A673 (cell line): ENCODE data around the gene ZEB2.

ENCODE experiments used
- EZH2 ChIP-seq: fragments of 200-600 bp; sonication (generic); IDR thresholded peaks from 2 replicates; pipeline ENCODE4 v1.6.1; 2017; ENCODE audit warnings: borderline replicate concordance, low read depth, mild to moderate bottlenecking, mixed read lengths, antibody characterized with exemption, low read length; ENCODE audit not compliant: poor library complexity, severe bottlenecking
- TF ChIP-seq, protein P1 (sequence below): fragments of 300-800, 200-600 bp; sonication (generic); conservative IDR thresholded peaks from 2 replicates; pipeline ENCODE4 v1.5.1; 2017; ENCODE audit warnings: low read depth, mild to moderate bottlenecking, antibody characterized with exemption, low read length, moderate library complexity, mixed read lengths

DNA sequence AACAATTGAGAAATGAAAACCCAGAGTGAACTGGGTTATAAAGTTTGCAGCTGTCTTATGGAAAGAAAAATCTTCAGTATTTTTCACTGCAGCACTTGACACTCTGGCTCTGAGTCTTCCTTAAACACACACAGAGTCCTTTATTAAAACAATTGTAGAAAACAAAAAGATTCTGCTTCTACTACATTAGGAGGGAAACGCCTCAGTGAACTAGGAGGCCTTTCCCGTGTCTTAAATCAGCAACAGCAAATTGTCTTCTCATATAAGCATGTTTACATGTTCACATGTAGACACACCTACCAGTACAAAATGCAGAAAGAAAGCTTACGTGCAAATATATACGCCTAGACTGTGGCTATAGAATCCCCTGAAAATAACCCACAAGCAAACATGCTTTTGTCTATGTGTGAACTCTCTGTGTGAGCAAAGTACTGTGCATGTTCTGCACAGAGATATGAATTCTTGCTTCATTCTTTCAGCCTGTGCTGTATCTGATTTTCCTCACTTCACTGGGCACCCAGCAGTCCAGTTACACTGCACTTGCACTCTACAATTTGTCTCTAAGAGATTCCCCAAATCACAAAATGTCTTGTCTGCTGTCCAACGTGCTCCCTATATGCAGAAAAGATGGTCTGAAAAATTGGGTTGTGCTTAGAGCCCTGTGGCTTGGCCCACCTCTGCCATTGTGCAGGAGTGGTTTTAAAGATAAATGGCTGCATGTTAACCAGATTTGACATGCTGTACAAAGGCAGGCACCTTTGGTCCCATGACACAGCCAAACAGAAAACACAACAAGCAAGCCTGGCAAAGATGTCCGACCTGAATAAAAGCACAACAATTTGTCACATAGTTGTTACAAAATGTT, 24.5 kb downstream of the ZEB2 start:
- TF ChIP-seq, protein P1, sequence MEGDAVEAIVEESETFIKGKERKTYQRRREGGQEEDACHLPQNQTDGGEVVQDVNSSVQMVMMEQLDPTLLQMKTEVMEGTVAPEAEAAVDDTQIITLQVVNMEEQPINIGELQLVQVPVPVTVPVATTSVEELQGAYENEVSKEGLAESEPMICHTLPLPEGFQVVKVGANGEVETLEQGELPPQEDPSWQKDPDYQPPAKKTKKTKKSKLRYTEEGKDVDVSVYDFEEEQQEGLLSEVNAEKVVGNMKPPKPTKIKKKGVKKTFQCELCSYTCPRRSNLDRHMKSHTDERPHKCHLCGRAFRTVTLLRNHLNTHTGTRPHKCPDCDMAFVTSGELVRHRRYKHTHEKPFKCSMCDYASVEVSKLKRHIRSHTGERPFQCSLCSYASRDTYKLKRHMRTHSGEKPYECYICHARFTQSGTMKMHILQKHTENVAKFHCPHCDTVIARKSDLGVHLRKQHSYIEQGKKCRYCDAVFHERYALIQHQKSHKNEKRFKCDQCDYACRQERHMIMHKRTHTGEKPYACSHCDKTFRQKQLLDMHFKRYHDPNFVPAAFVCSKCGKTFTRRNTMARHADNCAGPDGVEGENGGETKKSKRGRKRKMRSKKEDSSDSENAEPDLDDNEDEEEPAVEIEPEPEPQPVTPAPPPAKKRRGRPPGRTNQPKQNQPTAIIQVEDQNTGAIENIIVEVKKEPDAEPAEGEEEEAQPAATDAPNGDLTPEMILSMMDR, result no peak
- TF ChIP-seq EZH2, result no peak
